Suprapubic skin (tissue), 4 donors: ENCODE data around the gene PODNL1. TPM values are rescaled to one million over a fixed set of nuclear protein-coding genes. Genes with fewer than 3 reads are reported as not detected.

Source experiments
- DNase-seq, 2 donors: peaks; one replicate each; pipeline ENCODE4 v3.0.0-alpha.2; 2019; ENCODE audit warnings: low spot score in 2 of 2
- H3K27ac ChIP-seq: fragments of 200-600 bp; sonication (generic); one replicate; pipeline ENCODE4 v1.5.1; 2019
- H3K27me3 ChIP-seq: fragments of 200-600 bp; sonication (generic); one replicate; pipeline ENCODE4 v1.5.1; 2019
- H3K36me3 ChIP-seq: fragments of 200-600 bp; sonication (generic); one replicate; pipeline ENCODE4 v1.5.1; 2019
- H3K4me1 ChIP-seq: fragments of 200-600 bp; sonication (generic); one replicate; pipeline ENCODE4 v1.5.1; 2019
- H3K4me3 ChIP-seq: fragments of 200-600 bp; sonication (generic); one replicate; pipeline ENCODE4 v1.5.1; 2019; ENCODE audit warnings: mild to moderate bottlenecking
- H3K9me3 ChIP-seq: fragments of 200-600 bp; sonication (generic); one replicate; pipeline ENCODE4 v1.5.1; 2019
- EP300 ChIP-seq: sonication (generic); formaldehyde crosslinking; IDR thresholded peaks from one replicate; pipeline ENCODE4 v1.6.1; 2017; ENCODE audit warnings: antibody characterized with exemption
- POLR2A ChIP-seq, 2 donors: fragments of 450-650 bp; IDR thresholded peaks; one replicate each; pipeline ENCODE4 v1.6.1; 2017; ENCODE audit warnings: antibody characterized with exemption in 2 of 2, mild to moderate bottlenecking in 2 of 2, moderate library complexity in 2 of 2
- POLR2AphosphoS5 ChIP-seq, 3 donors: sonication (generic); formaldehyde crosslinking; IDR thresholded peaks; one replicate each; pipeline ENCODE4 v1.6.1; 2017; ENCODE audit warnings: antibody characterized with exemption in 3 of 3
- WGBS: methylation state at CpG from one replicate; pipeline ENCODE4 v1.1.5; 2018; 5-methylcytosine and 5-hydroxymethylcytosine counted together
- total RNA-seq, 4 donors: library from RNA; depleted of rRNA; stranded (reverse); fragments of >200 nt; gene quantifications; one replicate each; pipeline ENCODE4 v1.1.0, GENCODE V29; 2016
- TF ChIP-seq, protein P1 (sequence below), 2 donors: fragments of 200-600 bp in 1 of 2; fragments of 450-650 bp in 1 of 2; sonication (generic) in 1 of 2; IDR thresholded peaks; one replicate each; pipeline ENCODE4 v1.5.1; 2016 to 2019; ENCODE audit warnings: antibody characterized with exemption in 2 of 2, mild to moderate bottlenecking in 1 of 2, moderate library complexity in 1 of 2

The PODNL1 gene
- total RNA-seq, 4 donors from 2014 or later = 2.3 to 10.6 (median 5.7) TPM

DNA sequence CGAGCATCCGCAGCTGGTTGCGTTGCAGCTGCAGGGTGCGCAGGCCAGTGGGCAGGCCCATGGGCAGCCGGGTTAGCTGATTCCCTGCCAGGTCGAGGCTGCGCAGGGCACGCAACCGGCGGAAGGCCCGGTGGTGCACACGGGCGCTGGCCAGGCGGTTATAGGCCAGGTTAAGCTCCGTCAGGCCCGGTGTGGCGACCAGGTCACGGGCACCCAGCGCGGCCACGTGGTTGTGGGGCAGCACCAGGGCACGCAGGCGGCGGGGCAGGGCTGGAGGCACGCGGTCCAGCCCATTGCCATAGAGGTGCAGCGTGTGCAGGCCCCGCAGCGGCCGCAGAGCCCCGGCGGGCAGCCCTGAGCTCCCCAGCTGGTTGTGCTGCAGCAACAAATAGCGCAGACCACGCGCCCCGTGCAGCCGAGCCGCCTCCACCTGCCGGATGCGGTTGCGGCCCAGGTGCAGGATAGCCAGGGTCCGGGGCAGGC lies 5.3 kb downstream of the PODNL1 start:
- no peak for DNase-seq
- Histone ChIP-seq H3K9me3 (no peaks in the 10 kb centered on the region), H3K27ac (no peak overlapping the region), H3K4me1 (peaks cover 7% of the 10 kb centered on the region), H3K36me3 (peaks cover 24% of the 10 kb centered on the region), H3K27me3 (peaks cover 4% of the 10 kb centered on the region), H3K4me3 (no peak overlapping the region)
- TF ChIP-seq, protein P1, sequence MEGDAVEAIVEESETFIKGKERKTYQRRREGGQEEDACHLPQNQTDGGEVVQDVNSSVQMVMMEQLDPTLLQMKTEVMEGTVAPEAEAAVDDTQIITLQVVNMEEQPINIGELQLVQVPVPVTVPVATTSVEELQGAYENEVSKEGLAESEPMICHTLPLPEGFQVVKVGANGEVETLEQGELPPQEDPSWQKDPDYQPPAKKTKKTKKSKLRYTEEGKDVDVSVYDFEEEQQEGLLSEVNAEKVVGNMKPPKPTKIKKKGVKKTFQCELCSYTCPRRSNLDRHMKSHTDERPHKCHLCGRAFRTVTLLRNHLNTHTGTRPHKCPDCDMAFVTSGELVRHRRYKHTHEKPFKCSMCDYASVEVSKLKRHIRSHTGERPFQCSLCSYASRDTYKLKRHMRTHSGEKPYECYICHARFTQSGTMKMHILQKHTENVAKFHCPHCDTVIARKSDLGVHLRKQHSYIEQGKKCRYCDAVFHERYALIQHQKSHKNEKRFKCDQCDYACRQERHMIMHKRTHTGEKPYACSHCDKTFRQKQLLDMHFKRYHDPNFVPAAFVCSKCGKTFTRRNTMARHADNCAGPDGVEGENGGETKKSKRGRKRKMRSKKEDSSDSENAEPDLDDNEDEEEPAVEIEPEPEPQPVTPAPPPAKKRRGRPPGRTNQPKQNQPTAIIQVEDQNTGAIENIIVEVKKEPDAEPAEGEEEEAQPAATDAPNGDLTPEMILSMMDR (IDR thresholded peaks at IDR 0.05) = no peak
- TF ChIP-seq POLR2AphosphoS5 (IDR thresholded peaks at IDR 0.05) (no peak), EP300 (no peak), POLR2A (IDR thresholded peaks at IDR 0.05) (no peak)
- 100% methylated on average over 1 of the region's 42 CpGs for WGBS

GRCh38 chr19:13932149-13932637 lies 6.0 kb downstream of the PODNL1 start:
- no peaks in the 10 kb centered on the region for H3K4me1 ChIP-seq

DNA sequence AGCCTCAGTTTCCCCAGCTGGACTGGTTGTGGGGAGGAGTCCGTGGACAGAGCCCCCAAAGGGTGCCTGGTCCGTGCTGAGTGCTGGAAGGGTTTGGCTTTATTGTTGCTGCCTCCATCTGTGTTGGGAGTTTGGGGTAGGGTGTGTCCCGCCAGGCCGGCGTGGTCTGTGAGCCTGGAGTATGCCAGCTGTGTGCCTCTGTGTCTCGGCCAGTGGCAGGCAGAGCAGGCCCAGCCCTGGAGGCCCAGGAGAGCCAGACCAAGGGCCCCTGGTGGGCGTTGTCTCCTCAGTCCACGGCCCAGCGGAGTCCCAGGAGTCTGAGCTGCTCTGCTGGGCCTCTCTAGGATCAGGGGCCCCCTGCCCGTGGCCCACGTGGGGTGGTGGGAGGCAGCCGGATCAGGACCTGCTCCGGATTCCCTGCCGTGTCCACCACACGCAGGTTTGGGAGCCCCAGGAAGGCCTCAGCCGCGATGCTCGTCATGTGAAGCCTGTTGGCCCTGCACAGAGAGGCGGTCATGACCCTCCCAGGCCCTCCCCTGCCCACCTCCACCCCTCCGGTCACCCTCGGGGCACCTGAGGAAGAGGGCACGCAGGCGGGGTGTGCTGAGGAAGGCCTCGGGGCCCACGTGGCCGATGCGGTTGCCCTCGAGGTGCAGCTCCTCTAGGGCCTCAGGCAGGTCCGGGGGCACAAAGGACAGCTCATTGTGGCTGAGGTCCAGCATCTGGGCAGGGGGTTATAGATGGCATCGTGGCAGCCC lies 6.6 kb downstream of the PODNL1 start:
- Histone ChIP-seq H3K27ac (no peak overlapping the region), H3K4me3 (no peak overlapping the region), H3K36me3 (peaks cover 36% of the 10 kb centered on the region), H3K4me1 (no peaks in the 10 kb centered on the region), H3K27me3 (no peaks in the 10 kb centered on the region), H3K9me3 (no peaks in the 10 kb centered on the region)
- WGBS = 80% methylated on average over 4 of the region's 30 CpGs
- TF ChIP-seq POLR2AphosphoS5 (IDR thresholded peaks at IDR 0.05) = no peak
- no peak for TF ChIP-seq EP300
- no peak for TF ChIP-seq POLR2A (IDR thresholded peaks at IDR 0.05)
- TF ChIP-seq, protein P1 (IDR thresholded peaks at IDR 0.05) = no peak
- no peak for DNase-seq

More at GRCh38 chr19:13932149-13932637, 6.0 kb downstream of the PODNL1 start:
- Histone ChIP-seq H3K9me3 (no peaks in the 10 kb centered on the region), H3K4me3 (no peak overlapping the region), H3K27me3 (no peaks in the 10 kb centered on the region), H3K27ac (no peak overlapping the region), H3K36me3 (peaks cover 30% of the 10 kb centered on the region)
- no peak for TF ChIP-seq POLR2A (IDR thresholded peaks at IDR 0.05)
- TF ChIP-seq, protein P1 (IDR thresholded peaks at IDR 0.05) = no peak
- TF ChIP-seq EP300 = no peak
- no peak for TF ChIP-seq POLR2AphosphoS5 (IDR thresholded peaks at IDR 0.05)
- no peak for DNase-seq
- WGBS = 80% methylated on average over 6 of the region's 6 CpGs

- no peak overlapping the region for H3K27ac ChIP-seq
Measured at GRCh38 chr19:13930402-13930801, 7.8 kb downstream of the PODNL1 start.

DNA sequence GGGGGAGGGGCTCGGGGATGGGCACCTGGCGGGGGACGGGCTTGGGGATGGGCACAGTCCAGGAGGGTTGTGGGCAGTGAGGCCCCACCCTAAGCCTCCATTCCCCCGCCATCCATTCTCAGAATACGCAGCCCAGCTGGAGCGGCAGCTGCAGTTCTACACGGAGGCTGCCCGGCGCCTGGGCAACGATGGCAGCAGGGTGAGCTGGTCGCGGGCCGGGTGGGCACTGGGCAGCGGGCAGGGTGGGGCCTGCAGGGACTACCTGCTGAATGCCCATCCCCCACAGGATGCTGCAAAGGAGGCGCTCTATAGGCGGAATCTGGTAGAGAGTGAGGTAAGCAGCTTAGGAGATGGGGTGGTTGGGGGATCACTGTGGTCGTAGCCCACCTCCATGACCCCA lies 8.3 kb downstream of the PODNL1 start:
- Histone ChIP-seq H3K27ac (no peak overlapping the region), H3K27me3 (no peaks in the 10 kb centered on the region), H3K36me3 (peaks cover 48% of the 10 kb centered on the region), H3K9me3 (no peaks in the 10 kb centered on the region), H3K4me3 (no peak overlapping the region), H3K4me1 (no peaks in the 10 kb centered on the region)
- 89% methylated on average over 15 of the region's 17 CpGs for WGBS
- no peak for DNase-seq
- TF ChIP-seq EP300 (no peak), POLR2A (IDR thresholded peaks at IDR 0.05) (no peak)

More at GRCh38 chr19:13930402-13930801, 7.8 kb downstream of the PODNL1 start:
- Histone ChIP-seq H3K9me3 (no peaks in the 10 kb centered on the region), H3K4me1 (no peaks in the 10 kb centered on the region), H3K4me3 (no peak overlapping the region), H3K27me3 (no peaks in the 10 kb centered on the region), H3K36me3 (peaks cover 43% of the 10 kb centered on the region)
- TF ChIP-seq POLR2A (IDR thresholded peaks at IDR 0.05) = no peak
- TF ChIP-seq POLR2AphosphoS5 (IDR thresholded peaks at IDR 0.05) = no peak
- TF ChIP-seq EP300 = no peak
- TF ChIP-seq, protein P1 (IDR thresholded peaks at IDR 0.05) = no peak
- WGBS = 92% methylated on average over 4 of the region's 17 CpGs
- no peak for DNase-seq
